ENCODE measurements around the gene PITX3.
"Not testable (repeated sequence)": the region's sequence is repeated elsewhere in the genome, so short reads cannot be mapped to it uniquely, and the experiment has no call there.

Gene PITX3

DNA sequence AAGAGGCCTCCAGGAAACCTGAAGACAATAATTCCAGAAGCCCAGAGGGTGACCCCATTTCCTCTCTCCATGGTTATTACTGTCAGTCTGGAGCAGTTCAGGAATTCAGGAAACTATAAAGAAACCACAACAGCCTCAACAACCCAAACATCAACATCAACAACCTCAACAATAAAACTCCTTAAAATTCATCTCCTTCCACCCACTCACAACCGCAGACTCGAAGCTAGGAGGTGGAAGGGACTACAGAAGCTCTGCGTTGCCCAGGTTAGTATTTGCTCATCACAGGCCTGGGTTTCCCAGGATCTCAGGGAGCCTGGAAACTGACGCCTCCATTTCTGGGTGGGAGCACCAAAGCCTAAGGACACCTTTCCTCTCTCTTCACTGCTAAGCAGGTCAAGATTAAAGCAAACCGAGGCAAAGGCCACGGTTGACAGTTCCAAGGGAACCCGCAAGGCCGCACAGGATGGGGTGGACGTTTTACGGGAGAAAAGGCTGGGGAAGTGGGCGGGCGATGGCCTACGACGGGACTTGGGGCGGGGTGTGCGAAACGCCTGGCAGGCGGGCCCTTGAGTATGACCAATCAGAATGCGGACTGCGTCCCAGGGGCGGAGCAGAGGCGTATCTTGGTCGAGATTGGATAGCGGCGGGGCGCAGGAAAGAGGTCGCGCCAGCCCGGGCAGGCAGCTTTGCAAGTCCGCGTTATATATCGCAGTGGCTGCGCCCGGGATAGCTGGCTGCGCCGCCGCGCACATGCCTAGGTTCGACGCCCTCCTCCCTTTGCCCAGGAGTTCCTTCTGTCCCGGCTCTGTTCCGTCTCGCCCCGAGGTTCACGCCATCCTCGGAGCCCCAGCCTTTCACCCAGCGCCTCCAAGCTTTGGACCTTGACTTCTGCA, 15.4 kb downstream of the PITX3 start, which contains the start of gene ELOVL3:
TSS of gene ELOVL3 (plus strand) at position 654 of the 896 bp plus-strand sequence. CDS start 250 bp downstream, outside the sequence.
- DNase-seq (ENCODE audit: low read depth) = peak; percentile 67

DNA sequence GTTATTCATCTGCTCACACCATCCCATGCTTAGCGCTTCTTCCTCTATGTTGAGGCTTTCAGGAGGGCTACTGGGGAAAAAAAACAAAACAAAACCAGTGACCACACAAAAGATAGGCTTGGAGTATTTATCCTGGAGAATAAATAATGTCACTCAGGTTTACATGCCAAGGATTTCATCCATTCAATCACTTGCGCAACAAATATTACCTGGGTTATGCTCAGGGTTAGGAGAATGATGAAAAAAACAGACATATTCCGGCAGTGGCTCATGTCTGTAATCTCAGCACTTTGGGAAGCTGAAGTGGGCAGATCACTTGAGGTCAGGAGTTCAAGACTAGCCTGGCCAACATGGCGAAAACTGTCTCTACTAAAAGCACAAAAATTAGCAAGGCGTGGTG, 18.5 kb downstream of the PITX3 start:
- DNase-seq (ENCODE audit: low read depth) = no peak

GRCh38 chr10:102220612-102221011, 20.7 kb downstream of the PITX3 start:
- DNase-seq (ENCODE audit: low read depth) = no peak

DNA sequence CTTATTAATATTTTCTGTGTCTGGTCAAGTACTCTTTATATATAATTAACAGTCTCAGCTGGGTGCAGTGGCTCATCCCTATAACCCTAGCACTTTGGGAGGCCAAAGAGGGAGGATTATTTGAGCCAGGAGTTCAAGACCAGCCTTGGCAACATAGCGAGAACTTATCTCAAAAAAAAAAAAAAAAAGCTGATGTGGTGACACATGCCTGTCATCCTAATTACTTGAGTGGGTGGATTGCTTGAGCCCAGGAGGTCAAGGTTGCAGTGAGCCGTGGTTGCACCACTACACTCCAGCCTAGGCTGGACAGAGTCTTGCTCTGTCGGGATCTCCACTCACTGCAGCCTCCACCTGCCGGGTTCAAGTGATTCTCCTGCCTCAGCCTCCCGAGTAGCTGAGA, 21.9 kb downstream of the PITX3 start:
- DNase-seq (ENCODE audit: low read depth) = no peak

- not testable (repeated sequence) for DNase-seq (ENCODE audit: low read depth)
Measured at GRCh38 chr10:102213599-102213998, 27.7 kb downstream of the PITX3 start.

DNA sequence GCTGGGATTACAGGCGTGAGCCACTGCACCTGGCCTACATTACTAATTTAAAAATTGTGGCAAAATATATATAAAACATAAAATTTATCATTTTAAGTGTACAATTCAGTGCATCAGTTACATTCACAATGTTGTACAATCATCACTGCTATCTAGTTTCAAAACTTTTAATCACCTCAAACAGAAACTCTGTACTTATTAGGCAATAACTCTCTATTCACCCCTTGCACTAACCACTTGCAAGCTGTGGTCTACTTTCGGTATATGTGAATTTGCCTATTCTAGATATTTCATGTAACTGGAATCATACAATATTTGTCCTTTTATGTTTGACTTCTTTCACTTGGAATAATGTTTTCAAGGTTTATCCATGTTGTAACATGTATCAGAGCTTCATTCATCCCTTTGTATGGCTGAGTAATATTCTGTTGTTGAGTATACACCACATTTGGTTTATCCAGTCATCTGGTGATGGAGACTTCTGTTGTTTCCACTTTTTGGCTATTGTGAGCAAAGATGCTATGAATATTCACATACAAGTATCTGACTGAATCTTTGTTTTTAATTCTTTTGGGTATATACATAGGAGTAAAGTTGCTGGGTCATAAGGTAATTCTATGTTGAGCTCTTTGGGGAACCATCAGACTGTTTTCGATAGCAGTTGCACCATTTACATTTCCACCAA, 29.6 kb downstream of the PITX3 start:
- no peak for DNase-seq (ENCODE audit: low read depth)

DNA sequence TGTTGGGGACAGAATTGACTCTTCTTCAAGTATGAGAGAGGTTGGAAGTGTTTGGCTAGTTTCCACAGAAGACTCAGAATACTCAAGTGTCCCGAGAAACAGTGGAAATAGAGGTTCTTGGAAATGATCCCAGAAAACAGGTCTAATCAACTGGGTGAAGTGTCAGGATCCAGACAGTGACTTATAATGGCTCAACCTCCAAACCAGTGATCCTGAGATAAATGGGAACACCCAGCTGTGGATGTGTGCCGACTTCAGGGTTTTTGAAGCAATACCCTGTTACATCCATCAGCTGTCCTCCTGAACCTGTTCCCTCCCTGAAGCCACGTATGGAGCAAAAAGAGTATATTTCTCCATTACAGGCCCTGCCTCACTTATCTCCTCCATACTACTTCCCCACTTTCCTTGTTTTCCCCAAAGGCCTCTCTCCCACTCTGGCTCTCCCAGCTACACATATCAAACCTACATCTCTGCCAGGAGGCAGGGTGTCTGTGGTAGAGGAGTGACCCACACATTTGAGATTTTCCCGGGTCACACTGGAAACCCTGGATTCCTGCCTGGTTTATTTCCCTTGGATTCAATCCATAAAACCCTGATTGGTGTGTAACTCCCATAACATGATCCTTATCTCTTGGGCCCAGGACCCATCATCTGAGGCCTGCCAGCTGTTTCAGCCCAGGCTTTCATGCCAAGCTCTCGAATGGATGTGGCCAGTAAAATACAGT, 32.8 kb downstream of the PITX3 start:
- DNase-seq (ENCODE audit: low read depth) = no peak

GRCh38 chr10:102202386-102202785, 38.9 kb downstream of the PITX3 start:
- DNase-seq (ENCODE audit: low read depth) = no peak

- no peak for DNase-seq (ENCODE audit: low read depth)
Measured at GRCh38 chr10:102200751-102201640, 40.3 kb downstream of the PITX3 start.

DNA sequence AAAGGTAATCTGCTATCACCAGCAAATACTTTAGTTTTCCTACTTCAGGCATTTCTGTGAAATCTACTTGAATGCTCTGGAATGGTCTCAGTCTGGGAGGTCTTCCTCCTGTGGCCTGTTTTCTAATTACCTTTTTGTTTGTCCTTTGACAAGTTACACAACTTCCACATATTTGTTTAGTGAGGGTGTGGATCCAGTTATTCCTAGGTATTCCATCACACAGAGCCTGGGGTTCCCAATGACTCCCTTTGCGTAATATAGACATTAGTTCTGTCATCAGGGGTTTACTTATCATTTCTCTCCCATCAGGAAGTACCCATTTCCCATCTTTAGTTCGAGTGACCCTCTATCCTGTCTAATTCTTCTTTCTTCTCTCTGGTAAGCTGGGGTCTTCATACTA, 43.3 kb downstream of the PITX3 start:
- DNase-seq (ENCODE audit: low read depth) = no peak

DNA sequence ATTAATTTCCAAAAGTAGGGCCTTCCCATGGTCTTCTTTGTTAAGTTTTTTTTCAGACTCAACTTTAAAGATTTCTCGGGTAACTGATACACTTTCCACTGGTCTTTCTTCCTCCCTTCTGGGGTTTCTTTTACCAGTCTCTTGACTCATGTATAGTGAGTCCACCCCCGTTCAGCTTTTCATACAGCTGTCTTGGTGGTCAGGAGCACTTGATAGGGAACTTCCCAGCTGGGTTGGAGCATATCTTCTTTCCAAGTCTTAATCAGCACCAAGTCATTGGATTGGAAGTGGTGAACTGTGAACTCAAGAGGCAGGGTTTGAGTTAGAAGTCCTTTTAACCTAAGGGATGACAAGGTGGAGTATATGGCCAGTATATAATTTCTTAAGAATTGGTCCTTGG, 44.4 kb downstream of the PITX3 start:
- no peak for DNase-seq (ENCODE audit: low read depth)

- no peak for DNase-seq (ENCODE audit: low read depth)
Measured at GRCh38 chr10:102195296-102195870, 45.9 kb downstream of the PITX3 start.

DNA sequence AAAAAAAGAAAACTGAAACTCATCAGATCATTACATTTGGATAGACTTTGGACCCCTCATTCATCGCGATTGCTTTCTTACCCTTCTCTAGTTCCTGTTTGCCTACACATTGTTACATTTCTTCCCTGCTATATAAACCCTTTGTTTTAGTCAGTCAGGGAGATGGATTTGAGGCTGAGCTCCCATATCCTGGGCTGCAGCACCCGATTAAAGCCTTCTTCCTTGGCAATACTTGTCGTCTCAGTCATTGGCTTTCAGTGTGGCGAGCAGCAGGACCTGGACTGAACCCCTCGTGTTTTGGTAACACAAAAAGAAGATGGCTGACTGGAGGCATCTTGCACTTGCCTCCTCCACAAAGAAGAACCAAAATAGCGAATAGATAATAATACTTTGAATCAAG, 49.4 kb downstream of the PITX3 start:
- DNase-seq (ENCODE audit: low read depth) = no peak

DNA sequence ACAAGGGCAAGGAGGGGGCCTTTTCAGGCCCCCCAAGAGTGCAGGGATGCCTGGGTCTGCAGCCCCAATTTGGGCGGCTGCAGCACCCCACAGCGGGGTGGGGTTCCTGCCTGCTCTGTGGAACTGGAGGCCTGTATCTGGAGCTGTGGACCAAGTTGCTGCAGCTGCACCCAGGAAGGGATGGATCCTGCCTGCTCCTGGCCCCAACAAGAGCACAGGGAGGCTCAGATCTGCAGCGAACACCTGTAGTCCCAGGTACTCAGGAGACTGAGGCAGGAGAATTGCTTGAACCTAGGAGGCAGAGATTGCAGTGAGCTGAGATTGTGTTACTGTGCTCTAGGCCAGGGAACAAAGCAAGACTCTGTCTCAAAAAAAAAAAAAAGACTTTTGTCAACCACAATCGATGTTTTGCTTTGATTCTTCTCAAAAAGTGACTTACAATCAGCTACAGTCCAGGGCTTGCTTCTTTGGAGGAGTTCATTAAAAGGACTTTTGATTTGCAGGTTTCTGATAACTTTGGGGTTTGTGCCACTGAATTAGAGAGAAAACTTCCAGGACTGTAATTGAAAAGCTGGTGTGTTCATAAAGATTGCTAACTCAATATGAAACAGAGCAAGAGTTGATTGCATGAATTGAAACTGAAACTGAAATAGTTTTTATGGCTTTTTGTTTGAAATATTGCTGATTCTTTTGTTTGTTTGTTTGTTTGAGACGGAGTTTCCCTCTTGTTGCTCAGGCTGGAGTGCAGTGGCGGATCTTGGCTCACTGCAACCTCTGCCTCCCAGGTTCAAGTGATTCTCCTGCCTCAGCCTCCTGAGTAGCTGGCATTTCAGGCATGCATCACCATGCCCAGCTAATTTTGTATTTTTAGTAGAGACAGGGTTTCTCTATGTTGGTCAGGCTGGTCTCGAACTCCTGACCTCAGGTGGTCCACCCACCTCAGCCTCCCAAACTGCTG, 52.1 kb downstream of the PITX3 start:
- not testable (repeated sequence) for DNase-seq (ENCODE audit: low read depth)

DNA sequence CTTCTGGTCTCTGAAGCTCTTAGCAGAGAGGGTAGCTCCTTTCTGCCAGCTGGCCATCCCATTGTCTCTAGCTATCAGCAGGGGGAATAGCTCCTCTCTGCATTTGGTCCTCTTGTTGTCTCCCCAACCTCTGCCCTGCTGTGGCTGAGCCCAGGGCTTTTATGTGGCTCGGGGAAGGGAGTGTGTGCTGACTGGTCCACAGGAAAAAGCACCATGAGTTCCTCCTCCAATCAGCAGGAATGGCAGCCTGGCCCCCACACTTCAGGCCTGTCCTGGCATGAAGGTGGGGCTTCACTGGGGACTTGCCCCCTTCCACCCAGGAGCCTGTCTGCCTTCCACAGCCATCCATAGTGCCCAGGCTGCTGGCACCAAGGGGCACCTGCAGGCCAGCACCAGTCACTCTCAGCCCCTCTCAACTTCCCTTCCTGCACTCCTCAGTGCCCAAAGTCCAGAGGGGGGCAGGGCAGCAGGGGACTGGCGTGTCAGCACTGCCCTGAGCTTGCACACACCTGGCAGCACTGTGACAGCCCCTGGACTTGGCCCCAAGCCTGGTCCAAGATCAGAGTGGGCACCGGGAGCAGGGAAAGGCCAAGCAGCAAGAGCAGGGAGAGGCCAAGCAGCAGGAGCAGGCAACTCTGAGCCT, 52.9 kb downstream of the PITX3 start:
- DNase-seq (ENCODE audit: low read depth) = no peak

DNA sequence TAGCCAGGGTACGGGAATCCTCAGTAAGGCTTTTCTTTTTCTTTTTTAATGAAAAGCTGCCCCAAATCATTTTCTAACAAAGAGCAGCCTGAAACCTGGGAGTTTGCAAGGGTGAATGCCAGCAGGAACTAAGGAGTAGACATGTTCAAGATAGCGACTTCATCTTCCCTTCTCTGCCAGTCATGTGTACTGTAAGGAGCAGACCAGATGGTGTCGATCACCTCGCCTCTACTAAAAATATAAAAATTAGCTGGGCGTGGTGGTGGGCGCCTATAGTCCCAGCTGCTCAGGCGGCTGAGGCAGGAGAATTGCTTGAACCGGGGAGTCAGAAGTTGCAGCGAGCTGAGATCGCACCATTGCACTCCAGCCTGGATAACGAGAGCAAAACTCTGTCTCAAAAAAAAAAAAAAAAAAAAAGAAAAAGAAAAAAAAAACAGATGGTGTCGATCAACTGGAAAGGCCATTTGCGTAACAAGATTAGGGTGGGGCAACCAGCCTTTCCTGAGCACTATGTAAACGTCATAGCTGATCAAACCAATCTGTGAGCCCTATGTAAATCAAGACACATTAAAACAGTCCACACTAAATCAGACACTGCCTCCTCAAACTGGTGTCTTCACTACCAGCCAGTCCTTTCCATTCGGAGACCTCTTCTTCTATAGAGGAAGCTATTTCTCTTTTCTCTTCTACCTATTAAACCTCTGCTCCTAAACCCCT, 55.3 kb downstream of the PITX3 start:
- no peak for DNase-seq (ENCODE audit: low read depth)

DNA sequence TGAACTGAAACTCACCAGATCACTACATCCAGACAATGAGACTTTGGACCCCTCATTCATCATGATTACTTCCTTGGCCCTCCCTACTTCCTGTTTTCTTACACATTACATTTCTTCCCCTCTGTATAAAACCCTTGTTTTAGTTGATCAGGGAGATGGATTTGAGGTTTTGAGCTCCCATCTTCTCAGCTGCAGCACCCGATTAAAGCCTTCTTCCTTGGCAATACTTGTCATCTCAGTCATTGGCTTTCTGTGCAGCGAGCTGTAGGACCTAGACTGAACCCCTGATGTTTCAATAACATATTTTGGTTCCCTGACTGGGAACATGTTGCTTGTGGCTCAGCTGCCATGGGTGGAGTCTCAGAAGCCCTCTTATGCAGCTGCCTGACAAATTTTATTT, 56.0 kb downstream of the PITX3 start:
- no peak for DNase-seq (ENCODE audit: low read depth)

DNA sequence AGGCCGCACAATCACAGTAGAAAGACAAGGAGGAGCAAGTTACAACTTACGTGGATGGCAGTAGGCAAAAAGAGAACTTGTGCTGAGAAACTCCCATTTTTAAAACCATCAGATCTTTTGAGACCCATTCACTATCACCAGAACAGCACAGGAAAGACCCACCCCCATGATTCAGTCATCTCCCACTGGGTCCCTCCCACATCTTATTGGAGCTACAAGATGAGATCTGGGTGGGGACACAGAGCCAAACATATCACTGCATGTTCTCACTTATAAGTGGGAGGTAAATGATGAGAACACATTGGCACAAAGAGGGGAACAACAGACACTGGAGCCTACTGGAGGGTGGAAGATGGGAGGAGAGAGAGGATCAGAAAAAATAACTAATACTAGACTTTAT, 56.7 kb downstream of the PITX3 start:
- no peak for DNase-seq (ENCODE audit: low read depth)

Data from GM04503 (cell line).